ENCODE measurements around the gene MARK2.
A peak's percentile ranks its signal among the peaks of the same experiment; 100 is the strongest.
"Not testable (repeated sequence)": the region's sequence is repeated elsewhere in the genome, so short reads cannot be mapped to it uniquely, and the experiment has no call there.

The MARK2 gene

DNA sequence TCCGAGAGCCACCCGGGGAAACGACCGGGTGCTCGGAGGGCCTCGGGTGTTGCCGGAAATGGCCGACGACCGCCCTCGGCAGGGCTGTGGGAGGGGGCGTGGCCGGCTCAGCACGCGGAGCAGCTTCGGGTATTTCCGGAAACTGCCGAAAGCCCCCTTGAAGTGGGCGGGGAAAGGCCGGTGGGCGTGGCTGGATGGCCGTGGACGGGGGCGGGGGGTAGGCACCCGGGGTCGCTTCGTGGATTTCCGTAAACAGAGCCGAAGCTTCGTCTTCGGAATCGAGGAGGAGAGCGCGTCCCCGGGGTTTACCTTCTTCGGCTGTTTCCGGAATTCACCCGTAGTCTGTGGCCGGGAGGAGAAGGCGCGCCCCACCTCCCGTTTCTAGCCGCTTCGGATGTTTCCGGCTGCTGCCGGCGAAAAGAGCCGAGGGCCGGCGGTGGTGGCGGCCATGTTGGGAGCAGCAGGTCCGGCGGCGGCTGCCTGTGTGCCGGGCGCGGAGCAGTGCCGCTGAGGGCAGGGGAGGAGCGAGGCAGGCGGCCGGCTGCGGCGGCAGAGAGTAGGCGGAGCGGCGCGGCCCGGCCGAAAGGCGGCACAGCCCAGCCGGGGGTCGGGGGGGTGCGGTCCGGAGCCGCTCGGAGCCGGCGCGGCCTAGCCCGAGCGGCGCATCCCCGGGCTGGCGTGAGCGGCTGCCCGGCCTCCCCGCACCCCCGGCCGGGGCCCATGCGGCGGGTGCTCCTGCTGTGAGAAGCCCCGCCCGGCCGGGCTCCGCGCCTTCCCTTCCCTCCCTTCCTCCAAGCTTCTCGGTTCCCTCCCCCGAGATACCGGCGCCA lies at the start of gene MARK2:
Gene MARK2, plus strand, starts transcription at position 433 of the 830 bp plus-strand sequence. Its CDS starts 397 bp downstream, at position 830.
- DNase-seq (ENCODE audit: low read depth in 2 of 2, low spot score in 1 of 2) = peak; percentile 98 to 100

DNA sequence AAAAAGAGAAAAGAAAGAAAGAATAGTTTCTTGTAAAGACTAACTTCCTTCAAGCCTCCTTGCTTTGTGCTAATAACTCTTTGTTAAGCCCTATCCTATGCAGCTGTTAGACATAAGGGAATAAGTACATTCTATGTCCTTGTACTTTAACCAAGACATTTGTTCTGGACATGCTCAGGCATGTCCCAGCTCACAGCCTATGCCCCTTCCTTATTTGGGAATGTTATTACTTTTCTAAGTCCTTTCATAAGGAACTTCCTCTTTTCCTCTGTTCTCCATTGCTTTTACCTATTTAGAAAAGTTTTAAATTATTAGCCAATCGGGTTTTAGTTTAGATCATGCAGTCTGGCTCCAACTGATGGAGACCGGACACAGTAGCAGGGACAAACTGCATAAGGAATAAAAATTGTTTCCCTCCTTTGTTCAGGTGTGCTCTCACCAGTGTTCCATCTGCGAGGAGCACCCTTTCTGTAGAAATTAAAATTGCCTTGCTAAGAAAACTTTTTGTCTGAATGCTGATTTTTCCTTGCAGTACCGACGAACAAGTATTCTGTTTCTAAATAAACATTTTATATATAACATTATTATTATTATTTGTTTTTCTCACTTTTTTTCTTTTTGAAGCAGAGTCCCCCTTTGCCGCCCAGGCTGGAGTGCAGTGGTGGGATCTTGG lies 47.3 kb upstream of the MARK2 start:
- DNase-seq (ENCODE audit: low read depth in 2 of 2, low spot score in 1 of 2) = no peak

DNA sequence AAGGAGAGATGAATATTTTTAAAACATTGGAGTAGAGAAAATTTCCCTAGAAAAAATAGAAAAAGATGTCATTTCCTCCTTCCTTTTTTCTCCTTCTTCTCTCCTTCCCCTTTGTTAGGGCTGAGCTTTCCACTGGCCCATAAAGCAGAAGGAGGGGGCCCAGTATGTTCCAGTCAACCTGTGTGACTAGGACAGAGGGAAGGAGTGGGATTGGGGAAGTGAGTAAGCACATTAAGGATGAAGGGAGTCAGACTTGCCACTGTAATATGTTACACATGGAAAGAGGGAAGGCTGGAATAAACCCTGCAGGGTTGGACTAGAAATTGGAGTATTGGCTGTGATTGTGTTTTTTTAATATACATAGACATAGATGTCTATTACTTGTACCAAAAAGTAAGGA lies 45.7 kb upstream of the MARK2 start:
- DNase-seq (ENCODE audit: low read depth in 2 of 2, low spot score in 1 of 2) = no peak

- DNase-seq (ENCODE audit: low read depth in 2 of 2, low spot score in 1 of 2) = no peak
Measured at GRCh38 chr11:63795066-63795465, 43.8 kb upstream of the MARK2 start.

DNA sequence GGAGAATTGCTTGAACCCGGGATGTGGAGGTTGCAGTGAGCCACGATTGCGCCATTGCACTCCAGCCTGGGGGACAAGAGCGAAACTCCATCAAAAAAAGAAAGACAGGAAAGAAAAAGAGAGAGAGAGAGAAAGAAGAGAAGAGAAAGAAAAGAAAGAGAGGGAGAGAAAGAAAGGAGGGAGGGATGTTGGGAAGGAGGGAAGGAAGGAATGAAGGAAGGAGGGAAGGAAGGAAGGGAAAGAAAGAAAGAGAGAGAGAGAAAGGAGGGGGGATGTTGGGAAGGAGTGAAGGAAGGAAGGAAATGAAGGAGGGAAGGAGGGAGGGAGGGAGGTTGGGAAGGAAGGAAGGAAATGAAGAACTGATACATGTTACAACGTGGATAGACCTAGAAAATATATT lies 38.0 kb upstream of the MARK2 start:
- DNase-seq (ENCODE audit: low read depth in 2 of 2, low spot score in 1 of 2) = no peak

DNA sequence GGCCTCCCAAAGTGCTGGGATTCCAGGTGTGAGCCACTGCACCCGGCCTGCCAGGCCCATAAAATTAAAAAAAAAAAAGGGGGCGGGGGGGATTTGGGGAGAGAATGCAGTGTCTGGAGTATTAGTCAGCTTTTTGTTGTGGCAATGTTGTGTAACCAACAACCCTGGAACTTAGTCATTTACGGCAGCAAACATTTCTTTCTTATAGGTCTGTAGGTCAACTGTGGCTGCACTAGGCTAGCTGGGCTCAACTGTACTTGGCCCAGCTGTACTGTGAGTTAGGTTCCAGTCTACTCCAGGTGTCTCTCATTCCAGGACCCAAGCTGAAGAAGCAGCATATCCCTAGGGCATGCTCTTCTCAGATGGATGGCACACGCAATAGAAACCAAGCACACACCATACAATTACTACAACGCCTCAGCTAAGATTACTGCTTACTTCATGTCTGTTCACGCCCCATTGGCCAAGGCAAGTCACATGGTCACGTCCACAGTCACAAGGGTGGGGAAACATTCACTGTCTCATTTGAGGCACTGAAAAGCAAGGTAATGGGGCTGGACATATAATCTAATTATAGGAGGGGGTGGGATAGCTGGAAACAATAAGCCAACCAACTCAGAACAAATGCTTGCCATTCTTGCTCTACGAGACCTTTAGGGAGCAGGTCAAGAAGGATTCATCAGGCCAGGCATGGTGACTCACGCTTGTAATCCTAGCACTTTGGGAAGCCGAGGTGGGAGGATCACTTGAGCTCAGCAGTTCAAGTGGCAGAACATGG lies 36.1 kb upstream of the MARK2 start:
- DNase-seq (ENCODE audit: low read depth in 2 of 2, low spot score in 1 of 2) = no peak

- no peak for DNase-seq (ENCODE audit: low read depth in 2 of 2, low spot score in 1 of 2)
Measured at GRCh38 chr11:63804259-63804658, 34.7 kb upstream of the MARK2 start.

DNA sequence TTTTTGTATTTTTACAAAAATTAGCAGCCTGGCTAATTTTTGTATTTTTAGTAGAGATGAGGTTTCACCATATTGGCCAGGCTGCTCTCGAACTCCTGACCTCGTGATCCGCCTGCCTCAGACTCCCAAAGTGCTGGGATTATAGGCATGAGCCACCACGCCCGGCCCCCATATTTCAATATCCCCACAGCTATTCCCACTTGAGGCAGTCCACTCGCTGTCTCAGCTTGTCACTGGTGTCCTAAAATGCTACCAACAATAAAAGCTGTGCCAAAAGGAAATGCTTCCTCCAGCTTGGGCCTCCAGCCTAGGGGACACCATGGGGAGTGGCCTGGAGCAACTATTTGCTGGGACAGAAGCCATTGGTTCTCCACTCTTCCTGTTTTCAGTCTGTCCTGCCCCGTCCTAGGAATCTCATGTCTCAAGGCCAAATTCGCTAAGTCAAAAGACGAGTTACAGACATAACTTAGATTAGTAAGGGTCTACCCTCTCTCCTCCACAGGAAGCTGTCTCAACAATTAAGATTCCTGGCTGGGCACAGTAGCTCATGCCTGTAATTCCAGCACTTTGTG lies 33.0 kb upstream of the MARK2 start:
- DNase-seq (ENCODE audit: low read depth in 2 of 2, low spot score in 1 of 2) = no peak

DNA sequence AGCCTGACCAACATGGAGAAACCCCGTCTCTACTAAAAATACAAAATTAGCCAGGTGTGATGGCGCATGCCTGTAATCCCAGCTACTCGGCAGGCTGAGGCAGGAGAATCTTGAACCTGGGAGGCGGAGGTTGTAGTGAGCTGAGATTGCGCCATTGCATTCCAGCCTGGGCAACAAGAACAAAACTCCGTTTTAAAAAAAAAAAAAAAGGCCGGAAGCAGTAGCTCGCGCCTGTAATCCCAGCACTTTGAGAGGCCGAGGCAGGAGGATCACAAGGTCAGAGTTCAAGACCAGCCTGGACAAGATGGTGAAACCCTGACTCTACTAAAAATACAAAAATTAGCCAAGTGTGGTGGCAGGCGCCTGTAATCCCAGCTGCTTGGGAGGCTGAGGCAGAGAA lies 28.5 kb upstream of the MARK2 start:
- DNase-seq (ENCODE audit: low read depth in 2 of 2, low spot score in 1 of 2) = not testable (repeated sequence)

DNA sequence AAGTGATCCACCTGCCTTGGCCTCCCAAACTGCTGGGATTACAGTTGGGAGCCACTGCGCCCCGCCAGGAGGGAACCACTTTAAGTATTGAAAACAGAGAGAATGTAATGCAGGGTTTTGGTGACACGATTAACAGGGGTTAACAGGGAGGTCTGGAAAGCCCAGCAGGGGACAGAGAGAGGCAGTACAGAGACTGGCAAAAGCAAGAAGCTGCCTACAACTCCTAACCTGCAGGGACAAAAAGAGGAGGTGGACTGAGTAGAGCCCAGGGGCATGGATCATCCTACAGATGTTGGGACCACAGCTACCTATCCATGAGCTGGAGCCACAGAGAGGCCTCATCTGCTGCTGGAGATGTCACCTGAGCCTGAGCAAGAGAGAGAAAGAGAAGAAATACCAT lies 27.4 kb upstream of the MARK2 start:
- no peak for DNase-seq (ENCODE audit: low read depth in 2 of 2, low spot score in 1 of 2)

DNA sequence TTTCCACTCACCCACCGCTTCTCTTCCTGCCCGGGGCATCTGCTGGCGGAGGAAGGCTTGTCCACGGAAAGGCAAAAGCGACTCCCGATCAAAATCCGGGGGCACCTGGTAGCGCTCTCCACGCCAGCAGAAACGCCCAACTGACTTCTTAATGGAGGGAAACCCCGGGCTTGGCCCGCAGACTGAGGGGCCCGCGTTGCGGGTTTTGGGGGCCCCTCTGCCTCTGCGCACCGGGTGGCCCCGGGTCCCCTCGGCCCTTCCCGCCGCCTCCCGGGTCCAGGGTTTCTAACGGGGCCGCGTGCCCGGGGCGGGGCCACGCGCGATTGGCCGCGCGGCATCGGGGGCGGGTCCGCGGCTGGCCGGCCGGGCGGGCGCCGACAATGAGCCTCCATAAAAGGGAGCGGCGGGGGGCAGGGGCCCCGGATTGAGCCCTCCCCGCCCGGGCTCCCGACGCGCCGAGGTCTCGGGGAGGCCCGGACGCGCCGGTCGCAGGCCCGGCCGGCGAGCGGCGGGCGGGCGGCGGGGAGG lies 25.8 kb upstream of the MARK2 start, which contains the start of gene SPINDOC:
Gene SPINDOC, plus strand, starts transcription at position 422 of the 528 bp plus-strand sequence. CDS start 231 bp downstream, outside the sequence.
- DNase-seq (ENCODE audit: low read depth in 2 of 2, low spot score in 1 of 2) = peak; percentile 15 to 38

DNA sequence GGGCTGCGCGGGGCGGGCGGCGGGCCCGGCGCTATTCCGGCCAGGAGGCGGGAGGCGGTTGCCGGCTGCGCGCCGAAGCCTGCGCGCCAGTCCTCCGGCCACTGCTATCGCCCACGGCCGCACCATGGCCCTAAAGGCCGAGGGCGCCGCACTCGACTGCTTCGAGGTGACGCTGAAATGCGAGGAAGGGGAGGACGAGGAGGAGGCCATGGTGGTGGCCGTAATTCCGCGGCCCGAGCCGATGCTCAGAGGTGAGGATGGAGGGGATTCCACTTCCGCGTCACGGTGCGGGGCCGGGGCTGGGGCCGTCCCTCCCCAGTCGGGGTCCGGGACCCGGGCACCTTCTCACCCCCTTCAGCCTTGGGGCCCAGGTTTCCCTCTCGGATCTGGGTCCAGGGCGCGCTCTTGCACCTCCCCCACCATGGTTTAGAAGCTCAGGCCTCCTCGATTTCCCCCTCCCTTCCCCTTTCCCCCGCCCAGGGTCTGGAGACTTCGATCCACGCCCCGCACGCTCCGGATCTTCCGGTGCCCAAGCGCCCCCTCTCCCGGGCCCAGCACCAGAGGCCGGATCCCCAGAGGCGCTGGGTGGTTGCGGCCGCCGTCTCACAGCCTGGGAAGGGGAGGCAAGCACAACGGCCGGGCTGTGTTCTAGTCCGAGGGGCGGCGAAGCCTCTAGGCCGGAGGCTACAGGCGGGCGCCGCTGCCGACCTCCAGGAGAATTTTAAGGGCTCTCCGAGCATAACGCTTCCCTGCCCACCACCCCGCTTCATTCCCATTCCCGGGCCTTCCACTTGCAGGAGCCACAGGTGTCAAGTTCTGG lies 25.1 kb upstream of the MARK2 start:
- DNase-seq (ENCODE audit: low read depth in 2 of 2, low spot score in 1 of 2) = no peak

GRCh38 chr11:63814383-63814736 lies 24.6 kb upstream of the MARK2 start:
- DNase-seq (ENCODE audit: low read depth in 2 of 2, low spot score in 1 of 2) = no peak

GRCh38 chr11:63816166-63816565 lies 22.7 kb upstream of the MARK2 start:
- no peak for DNase-seq (ENCODE audit: low read depth in 2 of 2, low spot score in 1 of 2)

DNA sequence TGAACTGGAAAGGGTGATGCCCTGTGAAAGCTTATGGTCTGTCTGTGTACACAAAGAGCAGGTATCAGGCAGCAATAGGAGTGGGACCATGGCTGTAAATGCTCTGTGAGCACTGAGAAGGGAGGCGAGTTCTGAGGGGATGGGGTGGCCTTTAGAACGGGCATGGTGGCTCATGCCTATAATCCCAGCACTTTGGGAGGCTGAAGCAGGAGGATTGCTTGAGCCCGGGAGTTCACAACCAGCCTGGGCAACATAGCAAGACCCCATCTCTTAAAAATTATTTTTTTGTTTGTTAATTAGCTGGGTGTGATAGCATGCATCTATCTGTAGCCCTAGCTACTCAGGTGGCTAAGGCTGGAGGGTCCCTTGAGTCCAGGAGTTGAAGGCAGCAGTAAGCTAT lies 22.2 kb upstream of the MARK2 start:
- no peak for DNase-seq (ENCODE audit: low read depth in 2 of 2, low spot score in 1 of 2)

GRCh38 chr11:63817758-63818498 lies 21.0 kb upstream of the MARK2 start:
- DNase-seq (ENCODE audit: low read depth in 2 of 2, low spot score in 1 of 2) = no peak

DNA sequence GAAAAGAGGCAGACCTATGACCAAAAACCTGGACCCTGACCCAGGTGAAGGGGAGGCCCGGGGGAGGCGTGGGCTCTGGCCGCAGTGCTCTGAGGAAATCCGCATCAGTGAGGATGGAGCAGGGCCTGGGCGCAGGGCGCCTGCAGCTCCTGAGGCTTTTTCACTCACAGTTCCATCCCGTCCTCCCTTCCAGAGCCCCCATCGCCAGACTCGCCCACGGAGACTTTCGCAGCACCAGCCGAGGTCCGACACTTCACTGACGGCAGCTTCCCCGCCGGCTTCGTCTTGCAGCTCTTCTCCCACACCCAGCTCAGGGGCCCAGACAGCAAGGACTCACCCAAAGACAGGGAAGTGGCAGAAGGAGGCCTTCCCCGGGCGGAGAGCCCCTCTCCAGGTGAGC lies 20.3 kb upstream of the MARK2 start:
- no peak for DNase-seq (ENCODE audit: low read depth in 2 of 2, low spot score in 1 of 2)

DNA sequence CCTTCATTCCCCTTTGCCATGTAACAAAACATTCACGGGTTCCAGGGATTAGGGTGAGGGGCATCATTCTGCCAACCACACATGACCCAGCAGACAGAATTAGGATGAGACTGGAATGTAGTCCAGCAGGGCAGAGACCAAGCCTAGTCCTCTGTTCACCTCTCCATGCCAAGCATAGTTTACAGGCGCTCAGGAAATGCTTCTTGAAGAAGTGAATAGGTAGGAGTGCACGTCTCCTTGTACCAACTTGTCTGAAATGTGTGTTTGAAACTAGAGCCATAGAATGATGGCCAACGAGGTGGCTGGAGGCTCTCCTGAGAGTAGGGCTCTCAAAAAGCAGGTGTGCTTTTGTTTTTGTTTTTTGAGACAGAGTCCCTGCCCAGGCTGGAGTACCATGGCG lies 17.5 kb upstream of the MARK2 start:
- DNase-seq (ENCODE audit: low read depth in 2 of 2, low spot score in 1 of 2) = no peak

GRCh38 chr11:63826471-63827190 lies 12.3 kb upstream of the MARK2 start:
- no peak for DNase-seq (ENCODE audit: low read depth in 2 of 2, low spot score in 1 of 2)
